ENCODE measurements around the gene EML6.

DNA sequence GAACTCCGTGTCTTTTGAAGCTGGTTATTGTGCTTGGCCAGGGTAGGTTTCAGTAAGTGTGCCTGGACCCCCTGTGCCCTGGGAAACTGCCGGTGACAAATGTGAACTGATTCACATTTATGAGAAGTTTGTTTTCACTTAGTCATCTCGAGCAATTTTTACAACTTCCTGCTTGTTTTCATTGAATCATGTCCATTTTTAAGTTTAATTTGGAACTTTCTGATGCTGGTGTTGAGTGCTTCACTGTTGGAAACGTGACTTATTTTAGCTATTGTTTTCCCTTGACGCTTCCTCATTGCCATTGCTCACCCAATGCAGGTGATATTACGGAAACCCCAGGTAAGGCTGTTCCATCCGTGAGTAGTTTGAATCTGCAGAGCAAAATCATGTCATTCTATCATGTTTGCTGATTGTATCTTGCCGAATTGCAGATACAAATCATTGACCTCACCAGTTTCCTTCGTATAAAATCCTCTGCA is 229.6 kb downstream of the EML6 start:
- no peak for TF ChIP-seq POLR2A (IDR thresholded peaks at IDR 0.05; ENCODE audit: low read length)
- TF ChIP-seq GATA1 (IDR thresholded peaks at IDR 0.05; ENCODE audit: low read depth, low read length) = no peak
